ENCODE data around the gene JAK1.

The JAK1 gene

DNA sequence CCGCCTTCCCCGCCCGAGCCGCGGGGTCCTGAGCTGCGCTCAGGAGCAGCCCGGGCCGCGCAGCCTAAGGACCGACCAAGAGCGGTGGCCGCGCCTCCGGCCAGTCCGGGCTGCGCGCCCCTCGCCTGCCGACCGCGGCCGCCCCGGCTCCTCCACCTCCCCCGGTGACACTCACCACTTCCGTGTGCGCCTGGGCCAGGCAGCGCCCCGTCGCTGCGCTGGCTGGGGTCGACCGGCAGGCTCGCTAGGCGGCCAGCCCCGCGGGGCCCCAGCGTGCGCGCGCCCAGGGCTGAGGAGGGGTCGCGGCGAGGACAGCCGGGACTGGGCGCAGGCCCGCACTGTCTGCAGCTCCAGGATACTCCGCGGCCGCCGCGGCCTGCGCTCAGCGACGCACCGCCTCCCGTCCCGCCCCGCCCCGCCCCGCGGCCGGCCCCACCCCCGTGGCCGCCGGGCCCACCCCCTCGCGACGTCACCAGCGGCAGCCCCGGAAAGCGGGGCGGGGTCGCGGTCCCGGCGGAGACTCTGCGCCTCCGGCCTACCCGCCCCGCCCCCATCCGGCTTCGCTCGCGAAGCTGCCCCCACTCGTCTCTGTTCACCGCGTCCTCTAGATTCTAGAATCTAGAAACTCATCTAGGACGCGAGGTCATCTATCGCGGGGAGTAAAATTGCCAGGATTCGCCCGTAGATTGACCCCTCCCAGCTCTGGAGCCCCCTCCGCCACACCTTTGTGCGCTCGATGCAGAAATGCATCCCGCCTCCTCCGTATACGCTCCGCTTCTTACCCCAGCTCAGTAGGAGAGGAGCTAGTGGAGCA, at the start of gene JAK1:
JAK1 (minus strand) TSS at position 392 of the 814 bp plus-strand sequence. CDS start 80,285 bp downstream, outside the sequence.
- Histone ChIP-seq H3K4me3 (ENCODE audit: low read length) (peak within 1 kb of the TSS; percentile 87), H3K27ac (ENCODE audit: low read length) (peak within 1 kb of the TSS; percentile 99), H3K9me3 (ENCODE audit: insufficient read depth, low read length) (no peaks in the 10 kb centered on the region), H3K4me2 (ENCODE audit: low read length) (peak within 1 kb of the TSS; percentile 90), H4K20me1 (ENCODE audit: insufficient read depth, low read length) (peaks cover 28% of the 10 kb centered on the region), H3K9ac (ENCODE audit: low read length) (peak within 1 kb of the TSS; percentile 81), H3K79me2 (ENCODE audit: low read length) (peaks cover 49% of the 10 kb centered on the region), H3K36me3 (replicated peaks; ENCODE audit: low read depth, low read length) (no peaks in the 10 kb centered on the region), H2AFZ (ENCODE audit: low read depth, low read length) (peak within 1 kb of the TSS; percentile 73), H3K4me1 (ENCODE audit: low read length) (peaks cover 44% of the 10 kb centered on the region), H3K27me3 (ENCODE audit: low read depth, low read length) (peaks cover 3% of the 10 kb centered on the region)
- TF ChIP-seq EZH2phosphoT487 (IDR thresholded peaks at IDR 0.05; ENCODE audit: low read depth) (no peak), CTCF (IDR thresholded peaks at IDR 0.05; ENCODE audit: low read depth, low read length) (no peak)

DNA sequence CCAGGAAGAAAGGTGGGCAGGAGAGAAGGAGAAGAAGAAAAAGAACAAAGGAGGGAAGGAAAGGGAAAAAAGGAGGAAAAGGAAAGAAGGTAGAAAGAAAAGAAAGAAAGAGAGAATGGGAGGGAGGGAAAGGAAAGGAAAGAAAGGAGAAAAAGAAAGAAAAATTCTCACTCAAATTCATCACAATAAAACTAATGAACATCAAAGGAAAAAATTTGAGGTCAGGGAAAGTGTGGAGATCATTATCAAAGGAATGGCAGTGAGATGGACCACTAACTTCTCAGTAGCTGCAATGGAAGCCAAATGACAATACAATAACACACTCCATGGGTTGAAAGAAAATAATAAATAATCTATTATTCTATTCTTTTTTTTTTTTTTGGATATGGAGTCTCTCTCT, 48.0 kb upstream of the JAK1 start:
- H3K36me3 ChIP-seq (replicated peaks; ENCODE audit: low read depth, low read length): no peaks in the 10 kb centered on the region
- H3K4me1 ChIP-seq (ENCODE audit: low read length): peaks cover 5% of the 10 kb centered on the region
- H3K79me2 ChIP-seq (ENCODE audit: low read length): no peaks in the 10 kb centered on the region
- no peak overlapping the region for H3K4me2 ChIP-seq (ENCODE audit: low read length)
- H3K4me3 ChIP-seq (ENCODE audit: low read length): no peak overlapping the region
- H3K27ac ChIP-seq (ENCODE audit: low read length): no peak overlapping the region
- H3K9ac ChIP-seq (ENCODE audit: low read length): no peak overlapping the region
- H4K20me1 ChIP-seq (ENCODE audit: insufficient read depth, low read length): no peaks in the 10 kb centered on the region
- H3K9me3 ChIP-seq (ENCODE audit: insufficient read depth, low read length): no peaks in the 10 kb centered on the region
- H3K27me3 ChIP-seq (ENCODE audit: low read depth, low read length): no peaks in the 10 kb centered on the region
- no peak overlapping the region for H2AFZ ChIP-seq (ENCODE audit: low read depth, low read length)
- TF ChIP-seq CTCF (IDR thresholded peaks at IDR 0.05; ENCODE audit: low read depth, low read length): no peak
- no peak for TF ChIP-seq EZH2phosphoT487 (IDR thresholded peaks at IDR 0.05; ENCODE audit: low read depth)

DNA sequence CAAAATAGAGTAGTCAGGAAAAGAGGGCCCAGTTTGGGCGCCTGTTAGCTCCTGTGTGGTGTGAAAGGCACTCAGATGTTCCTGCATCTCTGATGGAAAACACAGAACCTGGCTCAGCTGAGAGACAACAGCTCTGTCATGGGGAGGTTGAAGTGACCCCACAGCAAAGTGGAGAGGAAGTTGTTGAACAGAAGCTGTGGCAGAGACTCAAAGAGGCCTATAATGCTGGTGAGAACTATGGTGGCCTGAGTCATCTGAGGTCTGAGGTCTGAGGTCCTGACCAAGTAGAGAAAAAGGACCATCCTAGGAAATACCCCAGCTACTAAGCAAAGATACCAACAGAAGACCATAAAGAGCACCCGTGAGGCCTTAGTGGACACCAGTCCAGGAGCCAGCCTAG, 45.6 kb upstream of the JAK1 start:
- Histone ChIP-seq H3K4me3 (ENCODE audit: low read length) (no peak overlapping the region), H3K27ac (ENCODE audit: low read length) (no peak overlapping the region), H3K27me3 (ENCODE audit: low read depth, low read length) (no peaks in the 10 kb centered on the region), H3K79me2 (ENCODE audit: low read length) (no peaks in the 10 kb centered on the region), H3K4me1 (ENCODE audit: low read length) (peaks cover 12% of the 10 kb centered on the region), H3K4me2 (ENCODE audit: low read length) (no peak overlapping the region), H3K9me3 (ENCODE audit: insufficient read depth, low read length) (no peaks in the 10 kb centered on the region), H3K36me3 (replicated peaks; ENCODE audit: low read depth, low read length) (no peaks in the 10 kb centered on the region), H4K20me1 (ENCODE audit: insufficient read depth, low read length) (no peaks in the 10 kb centered on the region), H2AFZ (ENCODE audit: low read depth, low read length) (no peak overlapping the region), H3K9ac (ENCODE audit: low read length) (no peak overlapping the region)
- TF ChIP-seq EZH2phosphoT487 (IDR thresholded peaks at IDR 0.05; ENCODE audit: low read depth) (no peak), CTCF (IDR thresholded peaks at IDR 0.05; ENCODE audit: low read depth, low read length) (no peak)

GRCh38 chr1:65009724-65010420, 43.5 kb upstream of the JAK1 start:
- no peak overlapping the region for H3K4me2 ChIP-seq (ENCODE audit: low read length)
- no peaks in the 10 kb centered on the region for H3K9me3 ChIP-seq (ENCODE audit: insufficient read depth, low read length)
- no peaks in the 10 kb centered on the region for H4K20me1 ChIP-seq (ENCODE audit: insufficient read depth, low read length)
- peaks cover 5% of the 10 kb centered on the region for H3K27me3 ChIP-seq (ENCODE audit: low read depth, low read length)
- H3K4me3 ChIP-seq (ENCODE audit: low read length): no peak overlapping the region
- H3K9ac ChIP-seq (ENCODE audit: low read length): no peak overlapping the region
- H2AFZ ChIP-seq (ENCODE audit: low read depth, low read length): no peak overlapping the region
- TF ChIP-seq EZH2phosphoT487 (IDR thresholded peaks at IDR 0.05; ENCODE audit: low read depth): no peak
- TF ChIP-seq CTCF (IDR thresholded peaks at IDR 0.05; ENCODE audit: low read depth, low read length): no peak
- H3K79me2 ChIP-seq (ENCODE audit: low read length): no peaks in the 10 kb centered on the region
- H3K36me3 ChIP-seq (replicated peaks; ENCODE audit: low read depth, low read length): no peaks in the 10 kb centered on the region
- H3K27ac ChIP-seq (ENCODE audit: low read length): no peak overlapping the region
- peaks cover 12% of the 10 kb centered on the region for H3K4me1 ChIP-seq (ENCODE audit: low read length)

Data from OCI-LY3 (cell line).